H9 (cell line): ENCODE results near the gene PTPN22. TPM values are rescaled to one million over a fixed set of nuclear protein-coding genes. Genes with fewer than 3 reads are reported as not detected.

Source experiments
- DNase-seq: peaks from one replicate; pipeline ENCODE4 v3.0.0-alpha.2; 2017
- H2AFZ ChIP-seq: one replicate; pipeline ENCODE4 v1.6.1; 2013; ENCODE audit warnings: mild to moderate bottlenecking, low read length, control low read depth, moderate library complexity
- H2AK5ac ChIP-seq: 2 replicates; pipeline ENCODE4 v1.6.1; 2013; ENCODE audit warnings: low read length, control low read depth, mixed read lengths; ENCODE audit not compliant: insufficient read length
- H2BK120ac ChIP-seq: one replicate; pipeline ENCODE4 v1.6.1; 2013; ENCODE audit warnings: low read depth, mild to moderate bottlenecking, low read length, control low read depth, inconsistent platforms; ENCODE audit not compliant: poor library complexity, severe bottlenecking
- H2BK12ac ChIP-seq: 2 replicates; pipeline ENCODE4 v1.6.1; 2013; ENCODE audit warnings: low read length, control low read depth, mixed read lengths, low read depth; ENCODE audit not compliant: insufficient read length
- H2BK15ac ChIP-seq: 2 replicates; pipeline ENCODE4 v1.6.1; 2013; ENCODE audit warnings: low read depth, low read length, control low read depth
- H2BK20ac ChIP-seq: one replicate; pipeline ENCODE4 v1.6.1; 2013; ENCODE audit warnings: low read depth, mild to moderate bottlenecking, low read length, control low read depth, inconsistent platforms; ENCODE audit not compliant: poor library complexity, severe bottlenecking
- H2BK5ac ChIP-seq: 2 replicates; pipeline ENCODE4 v1.6.1; 2013; ENCODE audit warnings: low read length, control low read depth, mixed read lengths; ENCODE audit not compliant: insufficient read length
- H3K14ac ChIP-seq: 2 replicates; pipeline ENCODE4 v1.6.1; 2013; ENCODE audit warnings: low read length, control low read depth; ENCODE audit not compliant: insufficient read depth
- H3K18ac ChIP-seq: 2 replicates; pipeline ENCODE4 v1.6.1; 2013; ENCODE audit warnings: low read depth, mild to moderate bottlenecking, mixed read lengths, low read length, control low read depth; ENCODE audit not compliant: insufficient read length
- H3K23ac ChIP-seq: 2 replicates; pipeline ENCODE4 v1.6.1; 2013; ENCODE audit warnings: low read length, control low read depth, mixed read lengths, low read depth; ENCODE audit not compliant: insufficient read length
- H3K23me2 ChIP-seq: 2 replicates; pipeline ENCODE4 v1.6.1; 2013; ENCODE audit warnings: low read depth, mild to moderate bottlenecking, mixed read lengths, low read length, control low read depth; ENCODE audit not compliant: insufficient read length, poor library complexity, severe bottlenecking
- H3K27ac ChIP-seq: 2 replicates; pipeline ENCODE4 v1.5.1; 2013; ENCODE audit warnings: low read length, control low read depth, mixed read lengths, low read depth; ENCODE audit not compliant: insufficient read length
- H3K27me3 ChIP-seq: 2 replicates; pipeline ENCODE4 v1.6.1; 2013; ENCODE audit warnings: low read length, control low read depth, inconsistent platforms; ENCODE audit not compliant: insufficient read depth
- H3K4ac ChIP-seq: 2 replicates; pipeline ENCODE4 v1.6.1; 2013; ENCODE audit warnings: low read depth, mild to moderate bottlenecking, control low read depth, inconsistent platforms, low read length, moderate library complexity
- H3K4me1 ChIP-seq: 2 replicates; pipeline ENCODE4 v1.6.1; 2013; ENCODE audit warnings: low read length, control low read depth, inconsistent platforms; ENCODE audit not compliant: insufficient read depth
- H3K4me2 ChIP-seq: 2 replicates; pipeline ENCODE4 v1.6.1; 2013; ENCODE audit warnings: low read length, control low read depth, mixed read lengths; ENCODE audit not compliant: insufficient read length, insufficient read depth
- H3K56ac ChIP-seq: 2 replicates; pipeline ENCODE4 v1.6.1; 2013; ENCODE audit warnings: low read depth, mild to moderate bottlenecking, mixed read lengths, low read length, control low read depth; ENCODE audit not compliant: insufficient read length
- H3K79me1 ChIP-seq: 2 replicates; pipeline ENCODE4 v1.6.1; 2013; ENCODE audit warnings: low read depth, mild to moderate bottlenecking, moderate library complexity, low read length, control low read depth, inconsistent platforms; ENCODE audit not compliant: insufficient read depth, poor library complexity, severe bottlenecking
- H3K79me2 ChIP-seq: 2 replicates; pipeline ENCODE4 v1.6.1; 2013; ENCODE audit warnings: low read length, control low read depth, inconsistent platforms; ENCODE audit not compliant: insufficient read depth
- H3K9ac ChIP-seq: 2 replicates; pipeline ENCODE4 v1.6.1; 2013; ENCODE audit warnings: low read length, control low read depth, mixed read lengths; ENCODE audit not compliant: insufficient read length; ENCODE audit errors: extremely low read depth
- H3K9me3 ChIP-seq: one replicate; pipeline ENCODE4 v1.6.1; 2013; ENCODE audit warnings: low read depth, low read length, inconsistent platforms; ENCODE audit not compliant: control insufficient read depth
- H3T11ph ChIP-seq: one replicate; pipeline ENCODE4 v1.6.1; 2013; ENCODE audit warnings: mild to moderate bottlenecking, low read length, control low read depth, inconsistent platforms
- H4K20me1 ChIP-seq: one replicate; pipeline ENCODE4 v1.6.1; 2013; ENCODE audit not compliant: control insufficient read depth, insufficient read length, insufficient read depth
- H4K5ac ChIP-seq: 2 replicates; pipeline ENCODE4 v1.6.1; 2013; ENCODE audit warnings: low read depth, mild to moderate bottlenecking, mixed read lengths, low read length, control low read depth; ENCODE audit not compliant: insufficient read length
- H4K8ac ChIP-seq: replicated peaks from 2 replicates; pipeline ENCODE4 v1.6.1; 2013; ENCODE audit warnings: low read length, control low read depth, mixed read lengths, low read depth; ENCODE audit not compliant: insufficient read length
- H4K91ac ChIP-seq: 2 replicates; pipeline ENCODE4 v1.6.1; 2013; ENCODE audit warnings: low read depth, mild to moderate bottlenecking, moderate library complexity, mixed read lengths, low read length, control low read depth; ENCODE audit not compliant: insufficient read length
- H3K27ac Mint-ChIP-seq, 3 experiments: 2 replicates in 2 of 3; 3 replicates in 1 of 3; pipeline ENCODE4 v1.8.0; 2020 to 2021; ENCODE audit warnings: mixed read lengths in 3 of 3, mild to moderate bottlenecking in 1 of 3, moderate library complexity in 1 of 3
- H3K27me3 Mint-ChIP-seq: 2 replicates; pipeline ENCODE4 v1.8.0; 2021; ENCODE audit warnings: low read depth, mild to moderate bottlenecking, moderate library complexity, mixed read lengths
- H3K36me3 Mint-ChIP-seq, 3 experiments: 2 replicates in 2 of 3; 3 replicates in 1 of 3; pipeline ENCODE4 v1.8.0; 2020 to 2021; ENCODE audit warnings: low read depth in 3 of 3, mixed read lengths in 3 of 3; ENCODE audit not compliant: insufficient read depth in 1 of 3
- H3K4me1 Mint-ChIP-seq, 2 experiments: 2 replicates each; pipeline ENCODE4 v1.8.0; 2020; ENCODE audit warnings: mixed read lengths in 2 of 2
- H3K4me3 Mint-ChIP-seq, 2 experiments: 2 replicates in 1 of 2; 3 replicates in 1 of 2; pipeline ENCODE4 v1.8.0; 2020 to 2021; ENCODE audit warnings: mild to moderate bottlenecking in 2 of 2, mixed read lengths in 2 of 2, moderate library complexity in 1 of 2
- H3K9me3 Mint-ChIP-seq, 2 experiments: 2 replicates in 1 of 2; 3 replicates in 1 of 2; pipeline ENCODE4 v1.8.0; 2020; ENCODE audit warnings: mild to moderate bottlenecking in 2 of 2, mixed read lengths in 2 of 2, moderate library complexity in 1 of 2
- CTCF ChIP-seq: fragments of 200-600 bp; sonication (generic); conservative IDR thresholded peaks from 3 replicates; pipeline ENCODE4 v1.8.0; 2021; ENCODE audit warnings: antibody characterized with exemption, mild to moderate bottlenecking
- WGBS: extraction: QIAGEN DNeasy Blood & Tissue Kit; methylation state at CpG from one replicate; pipeline ENCODE4 v1.1.7; 2013; ENCODE audit warnings: missing lambda C conversion rate, low lambda C conversion rate, mixed read lengths; ENCODE audit not compliant: insufficient read length; ENCODE audit errors: extremely low coverage; 5-methylcytosine and 5-hydroxymethylcytosine counted together
- total RNA-seq: library from RNA; stranded (reverse); gene quantifications from 2 replicates; pipeline ENCODE4 v1.2.1, GENCODE V29; 2021

PTPN22 gene
- total RNA-seq, 1 experiment from 2014 or later: not detected

- TF ChIP-seq CTCF: 0 out of 3 replicates have a peak, but pooled peaks have one; percentile 10
- H2BK20ac ChIP-seq: no peak overlapping the region
- H3K18ac ChIP-seq: no peak overlapping the region
- no peak overlapping the region for H2BK5ac ChIP-seq
- no peak overlapping the region; the same call in 1 of the 2 replicates for H3K4ac ChIP-seq
- H2BK120ac ChIP-seq: peak overlapping the region; percentile 78
- H3K79me1 ChIP-seq: no peaks in the 10 kb centered on the region
- DNase-seq: no peak
- no peaks in the 10 kb centered on the region for H3K23me2 ChIP-seq
- no peak overlapping the region for H4K8ac ChIP-seq
- no peak overlapping the region for H2BK15ac ChIP-seq
- peaks cover 22% of the 10 kb centered on the region; the same call in 1 of the 2 replicates for H3K79me2 ChIP-seq
- no peaks in the 10 kb centered on the region for H3K4me1 ChIP-seq
- no peak overlapping the region for H3K56ac ChIP-seq
- H3K36me3 Mint-ChIP-seq: peaks cover 3 to 6% (median 5%) of the 10 kb centered on the region in 3 experiments
- no CpG with 5 or more reads among the region's 13 CpGs for WGBS
- no peak overlapping the region for H3K14ac ChIP-seq
- H3K27ac ChIP-seq: peak overlapping the region; percentile 10
- H2AK5ac ChIP-seq: no peak overlapping the region
- H4K91ac ChIP-seq: no peak overlapping the region
- H3K4me3 Mint-ChIP-seq: peak overlapping the region; percentile 94 to 99
- 0 out of 5 replicates have a peak, but pooled peaks cover 0 to 3% of the 10 kb centered on the region in 2 experiments for H3K9me3 Mint-ChIP-seq
- H3K9ac ChIP-seq: peak overlapping the region; percentile 36
- H3K23ac ChIP-seq: no peak overlapping the region
- no peaks in the 10 kb centered on the region for H3K27me3 ChIP-seq
- no peak overlapping the region for H3T11ph ChIP-seq
- H3K4me2 ChIP-seq: peak overlapping the region; percentile 25
- no peaks in the 10 kb centered on the region for H3K9me3 ChIP-seq
- H2BK12ac ChIP-seq: no peak overlapping the region
- H3K27me3 Mint-ChIP-seq: no peaks in the 10 kb centered on the region
- no peak overlapping the region for H2AFZ ChIP-seq
- H4K20me1 ChIP-seq: no peaks in the 10 kb centered on the region
- no peak overlapping the region for H4K5ac ChIP-seq
- peak overlapping the region; percentile 96 to 98 (median 97) for H3K27ac Mint-ChIP-seq
- H3K4me1 Mint-ChIP-seq: peaks cover 13 to 22% of the 10 kb centered on the region in 2 experiments
These were observed 58.8 kb downstream of the PTPN22 start for GRCh38 chr1:113812661-113813135.
